CD4-positive, alpha-beta T cell (primary cell): Measurements from ENCODE around the gene ICE2. TPM values are rescaled to one million over a fixed set of nuclear protein-coding genes. Genes with fewer than 3 reads are reported as not detected.
A peak's percentile ranks its signal among the peaks of the same experiment; 100 is the strongest.

Experiments used
- ATAC-seq: fragments of 200-7000 bp; cut with Tn5 transposase; one replicate; pipeline ENCODE4 v1.10.0; 2022; ENCODE audit warnings: mild to moderate bottlenecking; ENCODE audit not compliant: poor library complexity
- CTCF ChIA-PET: fragments of 350-600 bp; sonication (Branson Sonifier 250); formaldehyde crosslinking; loops from one replicate; lab custom pipeline; 2021; ENCODE audit warnings: antibody characterized with exemption, inconsistent platforms; lab: Charles Lee
- POLR2A ChIA-PET: fragments of 350-600 bp; sonication (Branson Sonifier 250); formaldehyde crosslinking; loops from one replicate; lab custom pipeline; 2021; ENCODE audit warnings: antibody characterized with exemption, inconsistent platforms; lab: Charles Lee
- DNase-seq, 14 experiments: peaks; one replicate each; pipeline ENCODE4 v3.0.0-alpha.2; 2013 to 2020; ENCODE audit warnings: mixed read lengths in 2 of 14
- H3K27ac ChIP-seq, 2 donors: one replicate each; pipeline versions ENCODE4 v1.5.1 to v1.7.0; 2013; ENCODE audit warnings: low read length in 2 of 2, low read depth in 1 of 2, mild to moderate bottlenecking in 1 of 2
- H3K27me3 ChIP-seq, 2 experiments: 1 replicate in 1 of 2; 2 replicates in 1 of 2; pipeline versions ENCODE4 v1.6.1 to v1.7.0; 2013; ENCODE audit warnings: low read length in 2 of 2, control low read depth in 1 of 2, mild to moderate bottlenecking in 1 of 2, moderate library complexity in 1 of 2; ENCODE audit not compliant: insufficient read depth in 2 of 2, control insufficient read depth in 1 of 2
- H3K36me3 ChIP-seq: one replicate; pipeline ENCODE4 v1.6.1; 2013; ENCODE audit warnings: low read length, control low read depth; ENCODE audit not compliant: insufficient read depth
- H3K4me1 ChIP-seq: one replicate; pipeline ENCODE4 v1.6.1; 2013; ENCODE audit warnings: low read length, control low read depth; ENCODE audit not compliant: insufficient read depth
- H3K4me3 ChIP-seq: one replicate; pipeline ENCODE4 v1.5.1; 2013; ENCODE audit warnings: mild to moderate bottlenecking, low read length, moderate library complexity
- H3K9me3 ChIP-seq, 2 experiments: 1 replicate in 1 of 2; 2 replicates in 1 of 2; pipeline versions ENCODE4 v1.6.1 to v1.7.0; 2013; ENCODE audit warnings: low read length in 2 of 2, mild to moderate bottlenecking in 2 of 2, control low read depth in 1 of 2, moderate library complexity in 1 of 2; ENCODE audit not compliant: control insufficient read depth in 1 of 2, insufficient read depth in 1 of 2
- H3K27ac Mint-ChIP-seq: one replicate; pipeline ENCODE4 v1.8.0; 2020; ENCODE audit warnings: mixed read lengths
- H3K27me3 Mint-ChIP-seq: one replicate; pipeline ENCODE4 v1.8.0; 2021; ENCODE audit warnings: mixed read lengths
- H3K36me3 Mint-ChIP-seq: one replicate; pipeline ENCODE4 v1.8.0; 2021; ENCODE audit warnings: low read depth, mixed read lengths
- H3K4me1 Mint-ChIP-seq: one replicate; pipeline ENCODE4 v1.8.0; 2021; ENCODE audit warnings: low read depth, mixed read lengths
- H3K4me3 Mint-ChIP-seq: one replicate; pipeline ENCODE4 v1.8.0; 2020; ENCODE audit warnings: mild to moderate bottlenecking, mixed read lengths
- H3K9me3 Mint-ChIP-seq: one replicate; pipeline ENCODE4 v1.8.0; 2020; ENCODE audit warnings: mixed read lengths
- CTCF ChIP-seq: fragments of 200-600 bp; IDR thresholded peaks from one replicate; pipeline ENCODE4 v1.8.0; 2022; ENCODE audit warnings: antibody characterized with exemption, mild to moderate bottlenecking
- intact Hi-C, 2 experiments: fragments of 100-400 bp; cut with DNase I in 1 of 2; cut with micrococcal nuclease in 1 of 2; formaldehyde crosslinking; loops; one replicate each; pipeline versions ENCODE4 v1.15.1 to v1.9.0; 2023 to 2025; cut with DNase I, micrococcal nuclease
- total RNA-seq, 174 experiments: library from RNA in 2 of 174; stranded (reverse) in 2 of 174; gene quantifications; one replicate each; pipeline ENCODE4 v1.2.3 and lab custom pipeline; 2021 to 2026

ICE2 gene
- total RNA-seq, 2 experiments from 2014 or later = 20.4 to 23.4 TPM

GRCh38 chr15:60374209-60374608, 104.7 kb downstream of the ICE2 start:
- Histone ChIP-seq H3K9me3 (no peaks in the 10 kb centered on the region), H3K4me1 (peaks cover 8% of the 10 kb centered on the region), H3K27ac (no peak overlapping the region), H3K36me3 (peaks cover 58% of the 10 kb centered on the region), H3K27me3 (no peaks in the 10 kb centered on the region), H3K4me3 (no peak overlapping the region)
- TF ChIP-seq CTCF = no peak
- H3K4me1 Mint-ChIP-seq = no peaks in the 10 kb centered on the region
- no peak overlapping the region for H3K27ac Mint-ChIP-seq
- DNase-seq (no peak), ATAC-seq (no peak)
- no peak overlapping the region for H3K4me3 Mint-ChIP-seq
- intact Hi-C loops = loop anchor here in 1 of 2 experiments (5.0 to 10.0 kb wide), 3 partner anchors 53 to 962 kb away; no protein-coding TSS in a partner anchor
- H3K27me3 Mint-ChIP-seq = no peaks in the 10 kb centered on the region
- CTCF ChIA-PET = interaction anchor here (0.5 kb wide), 1 partner anchor 1759 kb away, joined by 3 read pairs; no protein-coding TSS in a partner anchor
- POLR2A ChIA-PET = no interaction called here
- H3K36me3 Mint-ChIP-seq = peaks cover 55% of the 10 kb centered on the region
- no peaks in the 10 kb centered on the region for H3K9me3 Mint-ChIP-seq

- POLR2A ChIA-PET = no interaction called here
- intact Hi-C loops = loop anchor here in 1 of 2 experiments (5.0 to 10.0 kb wide), 3 partner anchors 54 to 961 kb away; no protein-coding TSS in a partner anchor
Observed at GRCh38 chr15:60373745-60374144, 105.2 kb downstream of the ICE2 start.

GRCh38 chr15:60373327-60373726, 105.6 kb downstream of the ICE2 start:
- TF ChIP-seq CTCF = no peak
- intact Hi-C loops = loop anchor here in 1 of 2 experiments (5.0 to 10.0 kb wide), 3 partner anchors 54 to 961 kb away; no protein-coding TSS in a partner anchor
- Mint-ChIP-seq H3K4me1 (no peaks in the 10 kb centered on the region), H3K4me3 (no peak overlapping the region), H3K27ac (peak overlapping the region; percentile 51), H3K9me3 (no peaks in the 10 kb centered on the region), H3K27me3 (no peaks in the 10 kb centered on the region), H3K36me3 (peaks cover 57% of the 10 kb centered on the region)
- H3K9me3 ChIP-seq = no peaks in the 10 kb centered on the region
- H3K4me1 ChIP-seq = peaks cover 8% of the 10 kb centered on the region
- no peaks in the 10 kb centered on the region for H3K27me3 ChIP-seq
- H3K36me3 ChIP-seq = peaks cover 57% of the 10 kb centered on the region
- DNase-seq (no peak), ATAC-seq (no peak)
- ChIA-PET CTCF (interaction anchor here (1.0 kb wide), 1 partner anchor 13 kb away, joined by 3 read pairs; no protein-coding TSS in a partner anchor), POLR2A (no interaction called here)
- no peak overlapping the region for H3K4me3 ChIP-seq
- no peak overlapping the region for H3K27ac ChIP-seq

More at GRCh38 chr15:60373745-60374144, 105.2 kb downstream of the ICE2 start:
- Histone ChIP-seq H3K27me3 (no peaks in the 10 kb centered on the region), H3K4me1 (peaks cover 8% of the 10 kb centered on the region), H3K9me3 (no peaks in the 10 kb centered on the region), H3K36me3 (peaks cover 57% of the 10 kb centered on the region), H3K27ac (no peak overlapping the region), H3K4me3 (no peak overlapping the region)
- ATAC-seq = no peak
- no peak for TF ChIP-seq CTCF
- Mint-ChIP-seq H3K27ac (no peak overlapping the region), H3K27me3 (no peaks in the 10 kb centered on the region), H3K4me3 (no peak overlapping the region), H3K4me1 (no peaks in the 10 kb centered on the region), H3K9me3 (no peaks in the 10 kb centered on the region), H3K36me3 (peaks cover 56% of the 10 kb centered on the region)
- DNase-seq = no peak
- CTCF ChIA-PET = interaction anchor here (1.0 kb wide), 1 partner anchor 13 kb away, joined by 3 read pairs; no protein-coding TSS in a partner anchor
